ENCODE results near the gene PLEKHM3. TPM values are rescaled to one million over a fixed set of nuclear protein-coding genes. Genes with fewer than 3 reads are reported as not detected.

The PLEKHM3 gene
- total RNA-seq, 4 donors from 2014 or later = 14.9 to 28.3 (median 21.0) TPM

- 100% methylated on average over 1 of the region's 1 CpG for WGBS
- no peaks in the 10 kb centered on the region for H3K27me3 ChIP-seq
- H3K4me1 ChIP-seq = peaks cover 14% of the 10 kb centered on the region
- H3K36me3 ChIP-seq = no peaks in the 10 kb centered on the region
- TF ChIP-seq CTCF (IDR thresholded peaks at IDR 0.05) (no peak), POLR2A (IDR thresholded peaks at IDR 0.05) (no peak), EP300 (IDR thresholded peaks at IDR 0.05) (no peak), POLR2AphosphoS5 (IDR thresholded peaks at IDR 0.05) (no peak)
- no peak overlapping the region for H3K27ac ChIP-seq
- no peak overlapping the region for H3K4me3 ChIP-seq
- H3K9me3 ChIP-seq = no peaks in the 10 kb centered on the region
- DNase-seq (ENCODE audit: low spot score in 2 of 2) = no peak
Observed at GRCh38 chr2:207991944-207992343, 33.4 kb downstream of the PLEKHM3 start.

GRCh38 chr2:207990784-207991183, 34.5 kb downstream of the PLEKHM3 start:
- TF ChIP-seq POLR2AphosphoS5 (IDR thresholded peaks at IDR 0.05) (no peak), CTCF (IDR thresholded peaks at IDR 0.05) (no peak)
- H3K4me1 ChIP-seq = peaks cover 14% of the 10 kb centered on the region
- DNase-seq (ENCODE audit: low spot score in 2 of 2) = no peak
- H3K9me3 ChIP-seq = no peaks in the 10 kb centered on the region
- H3K36me3 ChIP-seq = no peaks in the 10 kb centered on the region
- no peak overlapping the region for H3K27ac ChIP-seq
- H3K27me3 ChIP-seq = no peaks in the 10 kb centered on the region
- no peak overlapping the region for H3K4me3 ChIP-seq

GRCh38 chr2:207988975-207989374, 36.4 kb downstream of the PLEKHM3 start:
- Histone ChIP-seq H3K9me3 (no peaks in the 10 kb centered on the region), H3K36me3 (no peaks in the 10 kb centered on the region), H3K27me3 (no peaks in the 10 kb centered on the region), H3K27ac (no peak overlapping the region), H3K4me1 (peaks cover 14% of the 10 kb centered on the region), H3K4me3 (no peak overlapping the region)
- no peak for TF ChIP-seq POLR2A (IDR thresholded peaks at IDR 0.05)
- TF ChIP-seq EP300 (IDR thresholded peaks at IDR 0.05) = no peak
- TF ChIP-seq POLR2AphosphoS5 (IDR thresholded peaks at IDR 0.05) = no peak
- no peak for TF ChIP-seq CTCF (IDR thresholded peaks at IDR 0.05)
- WGBS = 95% methylated on average over 3 of the region's 3 CpGs
- no peak for DNase-seq (ENCODE audit: low spot score in 2 of 2)

GRCh38 chr2:207987025-207987716, 38.2 kb downstream of the PLEKHM3 start:
- Histone ChIP-seq H3K4me3 (no peak overlapping the region), H3K9me3 (no peaks in the 10 kb centered on the region), H3K4me1 (peaks cover 6% of the 10 kb centered on the region), H3K36me3 (no peaks in the 10 kb centered on the region), H3K27me3 (no peaks in the 10 kb centered on the region), H3K27ac (no peak overlapping the region)
- DNase-seq (ENCODE audit: low spot score in 2 of 2) = no peak
- no peak for TF ChIP-seq POLR2A (IDR thresholded peaks at IDR 0.05)
- TF ChIP-seq CTCF (IDR thresholded peaks at IDR 0.05) = no peak
- TF ChIP-seq EP300 (IDR thresholded peaks at IDR 0.05) = no peak
- no peak for TF ChIP-seq POLR2AphosphoS5 (IDR thresholded peaks at IDR 0.05)
- 88% methylated on average over 4 of the region's 4 CpGs for WGBS

- no peak overlapping the region for H3K4me3 ChIP-seq
- H3K9me3 ChIP-seq = no peaks in the 10 kb centered on the region
- WGBS = 96% methylated on average over 3 of the region's 3 CpGs
- DNase-seq (ENCODE audit: low spot score in 2 of 2) = no peak
- H3K4me1 ChIP-seq = no peaks in the 10 kb centered on the region
- H3K36me3 ChIP-seq = no peaks in the 10 kb centered on the region
- TF ChIP-seq POLR2AphosphoS5 (IDR thresholded peaks at IDR 0.05) = no peak
- TF ChIP-seq POLR2A (IDR thresholded peaks at IDR 0.05) = no peak
- TF ChIP-seq EP300 (IDR thresholded peaks at IDR 0.05) = no peak
- TF ChIP-seq CTCF (IDR thresholded peaks at IDR 0.05) = no peak
- H3K27me3 ChIP-seq = no peaks in the 10 kb centered on the region
- no peak overlapping the region for H3K27ac ChIP-seq
Observed at GRCh38 chr2:207984765-207985480, 40.4 kb downstream of the PLEKHM3 start.
